Right atrium auricular region (tissue), 2 donors: ENCODE measurements around the gene BRK1. TPM values are rescaled to one million over a fixed set of nuclear protein-coding genes. Genes with fewer than 3 reads are reported as not detected.
"Not testable (repeated sequence)": the region's sequence is repeated elsewhere in the genome, so short reads cannot be mapped to it uniquely, and the experiment has no call there.

Source experiments
- DNase-seq: peaks from one replicate; pipeline ENCODE4 v3.0.0-alpha.2; 2019; ENCODE audit warnings: low spot score
- H3K27ac ChIP-seq, 2 donors: fragments of 200-600 bp; sonication (generic); 1 replicate in 1 of 2; 2 replicates in 1 of 2; pipeline ENCODE4 v1.5.1; 2016 to 2019
- H3K27me3 ChIP-seq, 2 donors: fragments of 200-600 bp; sonication (generic); one replicate each; pipeline versions ENCODE4 v1.5.1 to v1.6.0; 2017 to 2019
- H3K36me3 ChIP-seq: fragments of 200-600 bp; sonication (generic); one replicate; pipeline ENCODE4 v1.5.1; 2016
- H3K4me1 ChIP-seq, 2 donors: fragments of 200-600 bp; sonication (generic); one replicate each; pipeline versions ENCODE4 v1.5.1 to v1.6.0; 2017 to 2019
- H3K4me3 ChIP-seq, 2 donors: fragments of 200-600 bp; sonication (generic); 1 replicate in 1 of 2; 2 replicates in 1 of 2; pipeline ENCODE4 v1.5.1; 2017 to 2019; ENCODE audit warnings: mild to moderate bottlenecking in 1 of 2, moderate library complexity in 1 of 2
- H3K9me3 ChIP-seq, 2 donors: fragments of 200-600 bp; sonication (generic); one replicate each; pipeline ENCODE4 v1.5.1; 2019
- total RNA-seq, 2 donors: library from RNA; depleted of rRNA; stranded (reverse); fragments of >200 nt; gene quantifications; one replicate each; pipeline ENCODE4 v1.1.0, GENCODE V29; 2016
- TF ChIP-seq, protein P1 (sequence below), 2 donors: fragments of 200-600 bp; sonication (generic); IDR thresholded peaks; one replicate each; pipeline ENCODE4 v1.5.1; 2019; ENCODE audit warnings: antibody characterized with exemption in 2 of 2

The BRK1 gene
- 10 to 100 TPM; 58.3 to 94.3 TPM for total RNA-seq

DNA sequence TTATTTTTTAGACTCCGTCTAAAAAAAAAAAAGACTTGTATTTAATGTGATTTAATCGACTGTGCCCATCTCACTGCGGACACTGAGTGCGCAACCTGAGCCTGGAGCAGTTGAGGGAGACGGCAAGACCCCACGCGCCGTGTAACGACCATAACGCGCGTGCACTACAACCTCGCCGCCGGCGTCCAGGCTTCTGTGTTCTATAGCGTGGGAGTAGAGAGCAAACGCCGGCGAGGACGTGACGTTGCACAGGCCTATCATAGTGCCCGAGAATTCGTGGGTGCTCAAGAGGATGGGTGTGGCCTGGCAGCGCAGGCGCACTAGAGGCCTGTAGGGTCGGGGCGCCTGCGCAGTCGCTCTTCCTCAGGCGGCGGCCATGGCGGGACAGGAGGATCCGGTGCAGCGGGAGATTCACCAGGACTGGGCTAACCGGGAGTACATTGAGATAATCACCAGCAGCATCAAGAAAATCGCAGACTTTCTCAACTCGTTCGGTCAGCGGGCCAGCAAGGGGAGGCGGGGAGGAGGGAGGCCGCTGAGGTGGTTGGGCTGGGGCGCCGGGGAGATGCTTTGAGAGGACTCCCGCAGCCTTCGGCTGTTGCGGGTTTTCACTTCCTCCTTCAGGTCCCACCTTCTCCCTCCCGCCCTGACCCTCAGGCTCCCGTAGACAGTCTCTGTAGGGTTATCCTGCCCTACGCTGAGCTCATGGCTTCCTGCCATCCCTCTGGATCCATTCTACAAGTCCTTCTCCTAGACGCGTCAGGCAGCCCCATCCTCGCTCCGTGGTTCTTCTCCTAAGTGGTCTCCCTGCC lies at the start of gene BRK1:
Gene BRK1, plus strand, starts transcription at position 350 of the 812 bp plus-strand sequence. Its CDS starts 27 bp downstream, at position 377.
- Histone ChIP-seq H3K4me1 (peaks cover 0 to 25% of the 10 kb centered on the region in 2 donors), H3K27ac (peak within 1 kb of the TSS; percentile 76 to 83), H3K9me3 (no peaks in the 10 kb centered on the region), H3K27me3 (no peaks in the 10 kb centered on the region), H3K36me3 (no peaks in the 10 kb centered on the region), H3K4me3 (peak within 1 kb of the TSS; percentile 91 to 95)
- TF ChIP-seq, protein P1, sequence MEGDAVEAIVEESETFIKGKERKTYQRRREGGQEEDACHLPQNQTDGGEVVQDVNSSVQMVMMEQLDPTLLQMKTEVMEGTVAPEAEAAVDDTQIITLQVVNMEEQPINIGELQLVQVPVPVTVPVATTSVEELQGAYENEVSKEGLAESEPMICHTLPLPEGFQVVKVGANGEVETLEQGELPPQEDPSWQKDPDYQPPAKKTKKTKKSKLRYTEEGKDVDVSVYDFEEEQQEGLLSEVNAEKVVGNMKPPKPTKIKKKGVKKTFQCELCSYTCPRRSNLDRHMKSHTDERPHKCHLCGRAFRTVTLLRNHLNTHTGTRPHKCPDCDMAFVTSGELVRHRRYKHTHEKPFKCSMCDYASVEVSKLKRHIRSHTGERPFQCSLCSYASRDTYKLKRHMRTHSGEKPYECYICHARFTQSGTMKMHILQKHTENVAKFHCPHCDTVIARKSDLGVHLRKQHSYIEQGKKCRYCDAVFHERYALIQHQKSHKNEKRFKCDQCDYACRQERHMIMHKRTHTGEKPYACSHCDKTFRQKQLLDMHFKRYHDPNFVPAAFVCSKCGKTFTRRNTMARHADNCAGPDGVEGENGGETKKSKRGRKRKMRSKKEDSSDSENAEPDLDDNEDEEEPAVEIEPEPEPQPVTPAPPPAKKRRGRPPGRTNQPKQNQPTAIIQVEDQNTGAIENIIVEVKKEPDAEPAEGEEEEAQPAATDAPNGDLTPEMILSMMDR (IDR thresholded peaks at IDR 0.05), result no peak
- DNase-seq, result peak; percentile 96

DNA sequence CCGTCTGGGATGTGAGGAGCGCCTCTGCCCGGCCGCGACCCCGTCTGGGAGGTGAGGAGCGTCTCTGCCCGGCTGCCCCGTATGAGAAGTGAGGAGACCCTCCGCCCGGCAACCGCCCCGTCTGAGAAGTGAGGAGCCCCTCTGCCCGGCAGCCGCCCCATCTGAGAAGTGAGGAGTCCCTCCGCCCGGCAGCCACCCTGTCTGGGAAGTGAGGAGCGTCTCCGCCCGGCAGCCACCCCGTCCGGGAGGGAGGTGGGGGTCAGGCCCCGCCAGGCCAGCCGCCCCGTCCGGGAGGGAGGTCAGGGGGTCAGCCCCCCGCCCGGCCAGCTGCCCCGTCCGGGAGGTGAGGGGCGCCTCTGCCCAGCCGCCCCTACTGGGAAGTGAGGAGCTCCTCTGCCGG lies 45.4 kb upstream of the BRK1 start:
- H3K9me3 ChIP-seq, H3K27ac ChIP-seq, H3K27me3 ChIP-seq, H3K4me1 ChIP-seq, H3K36me3 ChIP-seq, H3K4me3 ChIP-seq, DNase-seq: not testable (repeated sequence)

DNA sequence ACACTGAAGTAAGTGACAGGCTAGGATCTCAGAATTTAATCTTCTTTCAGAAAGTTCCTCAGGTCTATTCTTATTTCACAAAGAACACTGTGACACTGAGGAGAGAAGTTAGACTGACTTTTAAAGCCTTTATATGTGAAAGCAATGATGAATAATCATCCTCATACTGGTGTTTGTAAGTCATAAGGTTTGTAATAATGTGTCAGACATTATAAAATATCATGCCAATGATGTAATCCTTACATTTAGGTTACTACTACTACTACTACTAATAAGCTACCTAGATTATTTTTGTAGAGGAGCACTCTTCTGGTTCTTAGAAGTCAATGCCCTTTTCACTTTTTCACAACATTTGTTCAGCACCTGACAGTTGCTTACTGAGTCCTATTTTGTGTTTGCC lies 40.8 kb upstream of the BRK1 start:
- DNase-seq, result no peak
- H3K27ac ChIP-seq, result no peak overlapping the region
- H3K27me3 ChIP-seq, result no peaks in the 10 kb centered on the region
- H3K4me3 ChIP-seq, result no peak overlapping the region
- TF ChIP-seq, protein P1 (IDR thresholded peaks at IDR 0.05), result no peak
- no peaks in the 10 kb centered on the region for H3K4me1 ChIP-seq
- no peaks in the 10 kb centered on the region for H3K9me3 ChIP-seq
- no peaks in the 10 kb centered on the region for H3K36me3 ChIP-seq

DNA sequence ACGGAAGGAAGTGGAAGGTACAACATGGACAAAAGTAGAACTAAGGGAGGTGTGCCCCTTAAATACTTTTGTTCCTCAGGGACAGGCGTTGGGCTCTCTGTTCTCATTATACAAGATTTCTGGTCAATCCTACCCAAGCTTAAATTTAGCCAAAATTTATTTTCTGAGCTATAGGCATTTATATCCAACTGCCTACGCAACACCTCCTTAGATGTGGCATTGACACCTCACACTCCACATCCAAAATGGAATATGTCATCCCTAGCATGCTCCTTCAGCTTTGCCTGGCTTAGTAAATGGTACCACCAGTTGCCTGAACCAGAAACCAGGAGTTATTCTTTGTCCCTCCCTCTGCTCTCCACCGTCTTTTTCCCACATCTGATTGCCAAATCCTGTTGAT lies 33.6 kb upstream of the BRK1 start:
- no peak for DNase-seq
- no peak overlapping the region for H3K4me3 ChIP-seq
- no peaks in the 10 kb centered on the region for H3K9me3 ChIP-seq
- no peaks in the 10 kb centered on the region for H3K36me3 ChIP-seq
- TF ChIP-seq, protein P1 (IDR thresholded peaks at IDR 0.05), result no peak
- no peaks in the 10 kb centered on the region for H3K4me1 ChIP-seq
- no peaks in the 10 kb centered on the region for H3K27me3 ChIP-seq
- no peak overlapping the region for H3K27ac ChIP-seq

DNA sequence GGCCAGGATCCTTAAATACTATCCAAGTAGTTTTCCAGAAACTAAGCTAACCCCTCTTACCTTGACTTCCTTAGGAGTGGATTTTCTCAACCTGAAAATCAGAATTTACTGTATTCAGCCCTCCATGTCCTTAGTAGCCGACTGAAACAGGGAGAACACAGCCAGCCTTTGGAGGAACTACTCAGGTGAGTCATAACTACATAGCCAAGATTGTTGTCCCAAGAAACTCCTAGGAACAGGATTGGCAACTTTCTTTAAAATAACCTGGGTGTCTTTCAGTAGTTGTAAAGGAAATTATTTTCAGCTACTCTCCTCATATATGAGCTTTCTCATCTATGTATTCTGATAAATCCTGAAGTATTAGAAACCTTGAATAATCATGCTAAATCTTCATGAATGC lies 29.7 kb upstream of the BRK1 start:
- DNase-seq, result no peak
- H3K27me3 ChIP-seq, result no peaks in the 10 kb centered on the region
- no peaks in the 10 kb centered on the region for H3K36me3 ChIP-seq
- H3K4me3 ChIP-seq, result no peak overlapping the region
- no peaks in the 10 kb centered on the region for H3K4me1 ChIP-seq
- H3K27ac ChIP-seq, result no peak overlapping the region
- H3K9me3 ChIP-seq, result no peaks in the 10 kb centered on the region
- TF ChIP-seq, protein P1 (IDR thresholded peaks at IDR 0.05), result no peak

DNA sequence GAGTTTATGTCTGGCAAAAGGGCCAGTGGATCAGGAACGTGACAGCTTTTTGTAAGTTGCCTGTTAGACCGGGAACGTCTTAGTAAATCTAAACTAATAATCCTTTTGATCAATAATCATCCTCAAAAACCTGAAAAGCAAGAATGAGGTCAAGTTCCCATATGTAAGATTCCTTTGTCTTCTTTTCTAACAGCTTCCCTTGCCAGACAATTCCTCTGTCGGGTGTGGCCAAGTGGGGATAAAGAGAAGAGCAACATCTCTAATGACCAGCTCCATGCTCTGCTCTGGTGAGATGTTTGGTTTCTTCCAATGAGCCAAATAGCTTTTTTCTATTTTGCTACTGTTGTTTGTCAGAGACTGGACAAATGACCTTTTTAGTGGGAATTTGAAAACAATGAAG lies 27.2 kb upstream of the BRK1 start:
- H3K4me3 ChIP-seq, result no peak overlapping the region
- no peaks in the 10 kb centered on the region for H3K36me3 ChIP-seq
- H3K4me1 ChIP-seq, result no peaks in the 10 kb centered on the region
- no peaks in the 10 kb centered on the region for H3K9me3 ChIP-seq
- no peaks in the 10 kb centered on the region for H3K27me3 ChIP-seq
- no peak overlapping the region for H3K27ac ChIP-seq
- DNase-seq, result no peak
- TF ChIP-seq, protein P1 (IDR thresholded peaks at IDR 0.05), result no peak
